Cardiac fibroblast (primary cell): ENCODE data around the gene HYAL1.
A peak's percentile ranks its signal among the peaks of the same experiment; 100 is the strongest.

ENCODE experiments used
- DNase-seq, 2 donors: peaks; one replicate each; pipeline versions ENCODE4 v3.0.0 to v3.0.0-alpha.2; 2010; ENCODE audit warnings: low read depth in 2 of 2
- H3K4me3 ChIP-seq, 2 donors: replicated peaks in 1 of 2; 1 replicate in 1 of 2; 2 replicates in 1 of 2; pipeline ENCODE4 v1.5.1; 2011; ENCODE audit warnings: low read depth in 2 of 2, low read length in 2 of 2, mild to moderate bottlenecking in 2 of 2, moderate library complexity in 1 of 2
- TF ChIP-seq, protein P1 (sequence below): IDR thresholded peaks from one replicate; pipeline ENCODE4 v1.5.1; 2011; ENCODE audit warnings: low read depth, mild to moderate bottlenecking, low read length, inconsistent platforms

The HYAL1 gene

DNA sequence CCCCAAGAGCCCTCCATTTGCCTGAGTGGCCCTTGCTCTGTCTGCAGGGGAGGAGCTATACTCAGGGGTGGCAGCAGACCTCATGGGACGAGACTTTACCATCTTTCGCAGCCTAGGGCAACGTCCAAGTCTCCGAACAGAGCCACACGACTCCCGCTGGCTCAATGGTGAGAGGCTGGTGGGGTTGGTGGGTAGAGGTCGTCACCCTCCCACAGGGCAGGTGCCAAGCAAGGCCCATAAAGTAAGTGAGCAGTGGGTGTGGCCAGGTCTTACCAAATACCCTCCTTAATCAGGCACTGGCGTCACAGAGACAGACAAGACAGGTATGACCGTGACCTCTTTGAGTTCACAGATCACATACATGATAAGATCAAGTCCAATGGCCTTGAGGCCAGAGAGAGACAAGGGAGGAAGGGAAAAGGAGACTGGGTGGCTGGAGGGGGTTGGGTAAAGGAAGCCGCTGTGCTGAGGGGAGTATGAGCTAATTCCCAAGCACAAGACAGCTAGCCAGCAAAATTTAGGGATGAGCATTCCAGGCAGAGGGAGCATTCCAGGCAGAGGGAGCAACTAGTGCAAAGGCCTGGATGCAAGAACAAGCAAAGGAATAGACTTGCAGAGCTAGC is 31.9 kb downstream of the HYAL1 start:
- TF ChIP-seq, protein P1, sequence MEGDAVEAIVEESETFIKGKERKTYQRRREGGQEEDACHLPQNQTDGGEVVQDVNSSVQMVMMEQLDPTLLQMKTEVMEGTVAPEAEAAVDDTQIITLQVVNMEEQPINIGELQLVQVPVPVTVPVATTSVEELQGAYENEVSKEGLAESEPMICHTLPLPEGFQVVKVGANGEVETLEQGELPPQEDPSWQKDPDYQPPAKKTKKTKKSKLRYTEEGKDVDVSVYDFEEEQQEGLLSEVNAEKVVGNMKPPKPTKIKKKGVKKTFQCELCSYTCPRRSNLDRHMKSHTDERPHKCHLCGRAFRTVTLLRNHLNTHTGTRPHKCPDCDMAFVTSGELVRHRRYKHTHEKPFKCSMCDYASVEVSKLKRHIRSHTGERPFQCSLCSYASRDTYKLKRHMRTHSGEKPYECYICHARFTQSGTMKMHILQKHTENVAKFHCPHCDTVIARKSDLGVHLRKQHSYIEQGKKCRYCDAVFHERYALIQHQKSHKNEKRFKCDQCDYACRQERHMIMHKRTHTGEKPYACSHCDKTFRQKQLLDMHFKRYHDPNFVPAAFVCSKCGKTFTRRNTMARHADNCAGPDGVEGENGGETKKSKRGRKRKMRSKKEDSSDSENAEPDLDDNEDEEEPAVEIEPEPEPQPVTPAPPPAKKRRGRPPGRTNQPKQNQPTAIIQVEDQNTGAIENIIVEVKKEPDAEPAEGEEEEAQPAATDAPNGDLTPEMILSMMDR = no peak
- no peak overlapping the region for H3K4me3 ChIP-seq
- DNase-seq = no peak

DNA sequence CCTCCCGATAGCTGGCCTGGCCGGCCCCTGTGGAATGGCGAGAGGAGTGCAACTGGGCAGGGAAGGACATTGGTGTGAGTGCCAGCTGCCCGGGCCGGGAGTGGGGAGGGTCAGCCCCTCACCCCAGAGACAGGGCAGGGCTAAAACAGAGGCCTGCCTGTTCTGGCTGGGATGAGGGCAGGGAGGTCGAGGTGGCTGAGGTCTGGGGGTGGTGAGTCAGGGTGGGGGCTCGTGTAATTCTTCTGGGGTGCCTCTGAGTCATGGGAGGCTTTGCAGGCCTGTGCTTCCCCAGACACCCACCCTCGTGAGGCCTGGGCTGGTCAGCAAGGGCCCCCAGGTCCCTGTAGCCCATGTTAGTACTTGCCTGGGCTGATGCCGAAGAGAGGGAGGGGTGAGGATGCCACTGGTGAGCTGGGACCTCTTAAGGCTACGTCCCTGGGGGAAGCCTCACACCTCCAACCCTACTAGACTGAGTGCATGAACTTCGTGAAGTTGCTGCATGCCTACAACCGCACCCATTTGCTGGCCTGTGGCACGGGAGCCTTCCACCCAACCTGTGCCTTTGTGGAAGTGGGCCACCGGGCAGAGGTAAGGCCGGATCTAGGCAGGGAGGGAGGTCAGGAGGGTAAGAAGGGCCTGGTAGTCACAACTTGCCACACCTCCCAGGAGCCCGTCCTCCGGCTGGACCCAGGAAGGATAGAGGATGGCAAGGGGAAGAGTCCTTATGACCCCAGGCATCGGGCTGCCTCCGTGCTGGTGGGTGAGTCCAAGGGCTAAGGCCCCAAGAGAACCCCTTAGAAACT is 32.8 kb downstream of the HYAL1 start:
- no peak for DNase-seq
- H3K4me3 ChIP-seq = no peak overlapping the region
- TF ChIP-seq, protein P1 = no peak

DNA sequence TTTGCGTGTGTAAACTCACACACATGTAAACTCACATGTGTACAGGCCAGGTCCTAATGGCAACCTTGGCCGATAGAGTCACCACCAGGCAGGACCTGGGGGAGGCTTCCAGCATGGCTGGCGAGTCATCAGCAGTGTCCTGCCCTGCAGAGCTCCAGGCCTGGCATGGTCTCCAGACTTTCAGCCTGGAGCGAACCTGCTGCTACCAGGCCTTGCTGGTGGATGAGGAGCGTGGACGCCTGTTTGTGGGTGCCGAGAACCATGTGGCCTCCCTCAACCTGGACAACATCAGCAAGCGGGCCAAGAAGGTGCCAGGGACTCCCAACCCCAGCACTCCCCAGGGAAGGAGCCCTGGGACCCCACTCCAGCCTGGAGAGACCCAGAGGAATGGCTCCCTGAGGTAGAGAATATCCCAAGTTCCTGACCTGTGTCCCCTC is 33.4 kb downstream of the HYAL1 start:
- DNase-seq = peak in 1 of 2 donors; percentile 49
- H3K4me3 ChIP-seq = no peak overlapping the region
- TF ChIP-seq, protein P1 = no peak

DNA sequence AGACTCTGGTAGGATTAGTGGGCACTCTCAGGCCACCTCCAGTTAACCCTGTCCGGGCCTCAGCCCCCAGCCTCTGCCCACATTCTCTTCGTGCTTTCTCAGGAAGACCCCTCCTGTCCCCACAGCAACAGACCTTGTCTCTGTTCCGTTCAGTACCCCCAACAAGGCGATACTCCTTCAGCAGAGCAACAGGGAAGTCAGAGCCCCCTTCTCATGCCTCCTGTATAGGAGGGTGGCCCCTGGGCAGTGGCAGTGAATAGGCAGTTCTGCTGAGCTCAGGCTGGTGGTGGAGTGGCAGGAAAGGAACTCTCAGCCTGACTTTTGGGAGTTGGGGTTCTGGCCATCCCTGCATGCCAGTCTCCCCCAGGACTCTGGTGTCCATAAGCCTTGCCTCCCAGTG is 33.9 kb downstream of the HYAL1 start:
- H3K4me3 ChIP-seq = no peak overlapping the region
- no peak for DNase-seq
- TF ChIP-seq, protein P1 = no peak

DNA sequence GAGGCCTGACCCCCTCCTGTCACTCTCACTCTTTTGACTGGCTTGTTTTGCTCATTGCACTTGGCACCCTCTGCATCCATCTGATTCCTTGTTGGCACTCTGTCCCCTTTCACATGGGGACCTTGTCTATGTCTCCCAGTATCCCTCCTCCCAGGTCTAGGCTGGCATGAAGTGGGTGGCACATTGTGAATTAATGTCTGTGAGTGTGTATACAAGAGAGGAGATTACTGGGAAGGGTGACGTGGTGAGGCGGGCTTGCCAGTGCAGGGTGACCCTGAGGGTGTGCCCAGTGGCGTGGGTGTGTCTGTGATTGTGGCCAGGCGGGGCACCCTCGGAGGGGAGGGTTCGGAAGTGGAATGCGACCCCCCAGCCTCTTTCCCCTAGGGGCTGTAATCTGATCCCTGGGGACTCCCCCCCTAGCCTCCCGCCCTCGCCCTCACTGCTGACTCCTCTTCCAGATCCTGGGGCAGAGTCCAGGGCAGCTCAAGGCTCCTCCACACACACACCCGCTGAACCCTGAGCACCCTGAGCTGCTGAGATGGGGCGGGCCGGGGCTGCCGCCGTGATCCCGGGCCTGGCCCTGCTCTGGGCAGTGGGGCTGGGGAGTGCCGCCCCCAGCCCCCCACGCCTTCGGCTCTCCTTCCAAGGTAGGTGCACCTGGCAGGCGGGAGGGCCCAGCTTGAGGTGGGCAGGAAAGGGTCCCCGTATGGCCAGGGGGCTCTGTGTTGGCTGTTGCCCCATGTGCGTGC is 34.5 kb downstream of the HYAL1 start, which contains the start of gene SEMA3B:
SEMA3B (plus strand) TSS at position 445 of the 749 bp plus-strand sequence; CDS start at position 539, 94 bp downstream.
- H3K4me3 ChIP-seq = no peak within 1 kb of the TSS
- TF ChIP-seq, protein P1 = no peak
- peak in 1 of 2 donors; percentile 50 for DNase-seq

DNA sequence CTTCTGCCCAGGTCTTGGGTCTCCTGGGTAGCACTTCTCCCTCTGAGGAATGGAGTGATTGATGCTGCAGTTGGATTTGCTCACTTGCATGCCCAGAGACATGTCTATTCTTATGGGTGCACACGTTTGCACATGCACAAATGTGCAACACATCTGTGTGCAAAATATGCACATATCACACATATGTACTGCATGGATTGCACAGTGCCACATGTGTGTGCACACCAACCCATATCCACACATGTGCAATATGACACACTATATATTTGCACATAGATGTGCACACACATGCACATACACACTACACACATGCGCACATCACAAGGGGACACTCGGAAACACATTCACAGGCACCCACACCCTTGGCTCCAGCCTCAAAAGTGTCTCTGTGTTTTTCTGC is 35.1 kb downstream of the HYAL1 start:
- TF ChIP-seq, protein P1 = no peak
- no peak for DNase-seq
- H3K4me3 ChIP-seq = no peak overlapping the region
